Measurements from ENCODE around the gene LDLRAD4.

Gene LDLRAD4

DNA sequence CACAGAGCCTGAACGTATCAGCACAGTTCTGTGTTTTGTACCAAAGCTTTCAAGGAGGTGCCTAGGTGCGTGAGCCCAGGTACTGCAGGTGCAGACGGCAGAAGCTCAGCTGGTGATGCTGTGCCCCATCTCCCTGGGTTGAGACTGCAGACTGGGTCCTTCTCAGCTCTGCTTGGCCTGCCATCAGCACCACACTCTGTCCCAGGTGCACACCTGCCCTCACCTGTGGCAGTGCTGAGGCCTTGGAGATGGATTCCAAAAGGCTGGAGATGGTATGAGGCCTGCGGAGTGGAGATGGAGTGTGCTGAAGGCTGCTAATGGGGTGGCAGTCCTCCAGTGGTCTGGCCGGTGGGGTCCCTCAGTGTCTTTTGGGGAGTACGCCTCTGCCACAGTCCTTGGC lies 9.3 kb downstream of the LDLRAD4 start:
- DNase-seq (ENCODE audit: low read depth in 4 of 4, low spot score in 1 of 4) = no peak

DNA sequence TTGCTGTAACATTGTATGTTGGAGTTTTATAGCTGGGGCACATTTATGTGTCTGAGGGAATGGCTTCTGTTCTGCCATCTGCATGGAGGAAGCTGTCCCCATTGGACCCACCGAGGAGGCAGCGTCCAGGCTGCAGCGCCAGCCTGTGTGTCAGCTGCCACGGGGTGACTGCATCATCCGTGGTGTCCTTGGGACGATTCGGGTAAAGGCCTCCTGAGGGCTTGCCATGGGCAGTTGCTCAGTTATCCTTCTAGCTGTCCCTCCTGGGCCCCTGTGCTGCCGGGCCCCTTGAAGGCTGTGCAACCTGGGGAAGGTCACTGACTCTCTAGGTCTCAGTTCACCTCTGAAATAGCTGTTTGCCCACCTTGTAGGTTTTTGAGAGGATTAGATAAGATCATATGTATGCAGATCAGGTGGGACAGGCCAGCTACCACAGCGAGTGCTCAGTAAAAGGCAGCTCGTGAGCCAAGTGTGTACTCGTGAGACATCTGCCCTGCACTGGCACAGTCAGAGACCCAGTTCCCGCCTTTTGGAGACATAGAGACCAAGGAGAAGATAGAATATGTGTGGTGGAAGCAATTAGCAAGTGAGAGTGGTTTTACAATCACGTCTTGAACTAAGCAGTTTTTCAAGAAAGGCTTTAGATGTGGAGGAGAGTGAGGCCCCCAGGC lies 10.6 kb downstream of the LDLRAD4 start:
- no peak for DNase-seq (ENCODE audit: low read depth in 4 of 4, low spot score in 1 of 4)

DNA sequence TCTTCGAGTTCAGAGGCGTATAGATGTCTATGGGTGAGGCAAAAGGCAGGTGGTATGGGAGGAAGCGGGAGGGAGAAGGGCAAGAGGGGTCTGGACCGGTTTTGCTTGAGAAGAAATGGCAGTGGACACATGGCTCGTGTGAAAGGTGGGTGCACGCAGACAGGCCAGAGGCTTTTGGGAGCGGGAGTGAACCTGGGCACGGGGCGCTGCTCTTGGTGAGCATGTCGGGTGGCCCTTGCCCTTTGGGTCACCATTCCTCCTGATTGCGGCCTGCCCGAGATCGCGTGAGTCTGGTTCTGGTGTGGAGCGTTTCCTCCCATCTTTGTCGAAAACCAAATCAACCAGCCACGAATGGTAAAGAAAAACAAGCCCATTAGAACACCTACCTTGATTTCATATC lies 12.6 kb downstream of the LDLRAD4 start:
- DNase-seq (ENCODE audit: low read depth in 4 of 4, low spot score in 1 of 4) = no peak

GRCh38 chr18:13232086-13232917 lies 13.7 kb downstream of the LDLRAD4 start:
- DNase-seq (ENCODE audit: low read depth in 4 of 4, low spot score in 1 of 4) = no peak

- DNase-seq (ENCODE audit: low read depth in 4 of 4, low spot score in 1 of 4) = no peak
Observed at GRCh38 chr18:13232971-13233786, 14.6 kb downstream of the LDLRAD4 start.

GRCh38 chr18:13233787-13234783 lies 15.5 kb downstream of the LDLRAD4 start:
- no peak for DNase-seq (ENCODE audit: low read depth in 4 of 4, low spot score in 1 of 4)

- DNase-seq (ENCODE audit: low read depth in 4 of 4, low spot score in 1 of 4) = no peak
Observed at GRCh38 chr18:13235421-13235831, 16.9 kb downstream of the LDLRAD4 start.

- DNase-seq (ENCODE audit: low read depth in 4 of 4, low spot score in 1 of 4) = no peak
Observed at GRCh38 chr18:13235981-13236380, 17.4 kb downstream of the LDLRAD4 start.

GRCh38 chr18:13236411-13236810 lies 17.9 kb downstream of the LDLRAD4 start:
- DNase-seq (ENCODE audit: low read depth in 4 of 4, low spot score in 1 of 4) = no peak

- DNase-seq (ENCODE audit: low read depth in 4 of 4, low spot score in 1 of 4) = no peak
Observed at GRCh38 chr18:13237073-13237472, 18.5 kb downstream of the LDLRAD4 start.

- no peak for DNase-seq (ENCODE audit: low read depth in 4 of 4, low spot score in 1 of 4)
Observed at GRCh38 chr18:13237641-13238040, 19.1 kb downstream of the LDLRAD4 start.

- no peak for DNase-seq (ENCODE audit: low read depth in 4 of 4, low spot score in 1 of 4)
Observed at GRCh38 chr18:13239171-13239956, 20.8 kb downstream of the LDLRAD4 start.

DNA sequence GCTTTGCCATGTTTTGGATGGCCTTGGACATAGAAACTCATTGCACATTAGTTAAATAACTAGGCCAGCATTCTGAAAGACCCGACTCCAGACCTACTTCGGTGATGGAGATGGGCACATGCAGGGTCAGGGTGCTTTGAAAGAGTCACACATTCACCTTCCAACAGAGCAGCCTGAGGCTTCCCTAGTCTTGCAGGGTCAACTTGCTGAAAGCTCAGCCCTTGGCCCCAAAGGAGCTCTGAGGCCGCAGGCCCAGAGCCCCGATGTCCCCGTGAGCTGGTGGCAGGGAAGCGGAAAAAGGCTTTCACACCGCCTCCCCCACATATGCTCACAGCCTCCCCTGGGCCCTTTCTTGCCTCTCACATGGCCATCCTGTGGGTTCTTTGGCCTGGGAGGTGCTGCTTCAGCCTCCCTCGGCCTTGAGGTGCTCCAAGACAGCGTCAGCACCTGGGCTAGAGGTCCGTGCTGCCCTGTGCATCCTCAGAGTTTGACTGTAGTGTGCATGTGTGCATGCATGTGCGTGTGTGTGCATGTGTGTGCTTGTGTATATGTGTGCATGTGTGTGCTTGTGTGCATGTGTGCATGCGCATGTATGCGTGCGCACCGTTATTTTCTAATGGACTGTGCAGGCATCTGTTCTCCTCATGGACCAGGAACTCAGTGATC lies 21.6 kb downstream of the LDLRAD4 start:
- DNase-seq (ENCODE audit: low read depth in 4 of 4, low spot score in 1 of 4) = no peak

GRCh38 chr18:13241083-13241892 lies 22.7 kb downstream of the LDLRAD4 start:
- no peak for DNase-seq (ENCODE audit: low read depth in 4 of 4, low spot score in 1 of 4)

- DNase-seq (ENCODE audit: low read depth in 4 of 4, low spot score in 1 of 4) = no peak
Observed at GRCh38 chr18:13241893-13242175, 23.3 kb downstream of the LDLRAD4 start.

DNA sequence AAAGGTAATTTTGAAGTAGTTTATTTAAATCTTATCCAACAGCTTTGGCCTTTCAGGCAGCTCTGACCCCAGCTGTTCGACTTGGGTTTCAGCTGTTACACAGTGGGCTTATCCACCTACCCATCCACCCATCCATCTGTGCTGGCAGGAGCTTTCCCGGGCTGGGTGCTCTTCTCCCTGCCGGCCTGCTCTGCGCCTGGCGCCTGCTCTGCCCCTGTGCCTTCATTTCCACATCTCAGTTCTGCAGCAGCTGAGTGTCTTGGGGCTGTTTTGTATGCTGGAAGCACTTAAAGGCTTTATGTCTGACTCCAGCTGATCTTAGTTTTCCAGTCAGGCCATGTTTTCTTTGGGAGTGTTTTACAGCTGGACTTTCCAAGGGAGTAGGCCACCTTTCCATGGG lies 24.2 kb downstream of the LDLRAD4 start:
- DNase-seq (ENCODE audit: low read depth in 4 of 4, low spot score in 1 of 4) = no peak

GRCh38 chr18:13243363-13243762 lies 24.8 kb downstream of the LDLRAD4 start:
- no peak for DNase-seq (ENCODE audit: low read depth in 4 of 4, low spot score in 1 of 4)

DNA sequence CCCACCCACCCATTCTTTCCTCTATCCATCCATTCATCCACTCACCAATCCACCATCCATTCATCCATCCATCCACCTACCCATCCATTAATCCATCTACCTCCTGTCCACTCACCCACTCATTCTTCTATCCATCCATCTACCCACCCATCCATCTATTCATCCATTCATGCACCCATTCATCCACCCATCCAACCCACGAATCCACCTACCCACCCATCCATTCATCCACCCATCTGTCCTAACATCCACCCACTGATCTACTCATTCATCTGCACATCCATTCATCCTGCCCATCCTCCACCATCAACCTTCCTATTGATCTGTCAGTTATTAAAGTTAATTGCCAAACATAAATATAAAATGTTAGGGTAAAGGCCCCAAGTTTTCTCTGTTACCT lies 25.6 kb downstream of the LDLRAD4 start:
- DNase-seq (ENCODE audit: low read depth in 4 of 4, low spot score in 1 of 4) = no peak

All from stimulated activated CD4-positive, alpha-beta T cell treated with anti-CD3 and anti-CD28 coated beads, Interleukin-1b, Interleukin-23, amount 100 ng/mL, for 24 hours (primary cell).